ENCODE measurements around the gene EGR1. TPM values are rescaled to one million over a fixed set of nuclear protein-coding genes. Genes with fewer than 3 reads are reported as not detected.
A peak's percentile ranks its signal among the peaks of the same experiment; 100 is the strongest.

EGR1 gene
- total RNA-seq, 1 donor from 2014 or later = 64.4 TPM

DNA sequence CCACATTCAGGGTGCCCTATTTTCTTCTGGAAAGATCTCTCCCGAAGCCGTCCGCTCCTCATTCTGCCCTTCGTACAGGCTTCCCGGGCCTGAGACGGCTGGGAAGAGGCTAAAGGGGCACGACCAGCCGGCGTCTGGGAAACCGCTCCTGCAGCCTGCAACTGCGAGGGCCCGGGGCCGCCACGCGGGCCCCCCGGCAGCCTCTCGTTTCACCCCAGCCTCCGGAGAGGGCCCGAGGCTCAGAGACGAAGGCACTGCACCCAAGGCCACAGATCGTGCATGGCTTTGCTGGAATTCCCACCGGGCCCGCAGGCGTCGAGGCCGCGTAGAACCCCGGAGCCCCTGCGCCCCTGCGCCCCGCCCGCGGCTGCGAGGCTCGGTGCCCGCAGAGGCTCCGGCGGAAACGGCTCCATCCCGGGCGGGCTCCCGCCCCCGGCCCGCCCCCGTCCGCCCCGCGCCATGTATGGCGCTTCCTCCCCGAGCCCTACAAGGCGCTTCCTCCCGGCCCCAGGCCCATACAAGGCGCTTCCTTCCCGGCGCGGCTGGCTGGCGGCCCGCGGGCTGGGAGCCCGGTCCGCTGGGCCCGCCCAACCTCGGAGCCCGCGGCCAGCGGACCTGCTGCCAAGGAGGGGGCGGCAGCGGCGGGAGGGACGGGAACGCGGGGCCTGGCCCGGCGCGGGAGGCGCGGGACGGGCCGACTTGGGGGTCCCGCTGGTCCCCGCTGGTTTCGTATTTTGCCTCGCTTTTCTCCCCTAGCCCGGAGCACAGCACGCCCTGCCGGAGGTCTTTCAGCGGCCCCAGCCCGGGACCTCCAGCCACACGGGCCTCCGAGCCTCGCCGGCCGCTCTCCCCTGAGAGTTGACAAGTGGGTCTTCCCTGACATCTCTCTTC, 26.6 kb downstream of the EGR1 start:
- TF ChIP-seq, protein P1, sequence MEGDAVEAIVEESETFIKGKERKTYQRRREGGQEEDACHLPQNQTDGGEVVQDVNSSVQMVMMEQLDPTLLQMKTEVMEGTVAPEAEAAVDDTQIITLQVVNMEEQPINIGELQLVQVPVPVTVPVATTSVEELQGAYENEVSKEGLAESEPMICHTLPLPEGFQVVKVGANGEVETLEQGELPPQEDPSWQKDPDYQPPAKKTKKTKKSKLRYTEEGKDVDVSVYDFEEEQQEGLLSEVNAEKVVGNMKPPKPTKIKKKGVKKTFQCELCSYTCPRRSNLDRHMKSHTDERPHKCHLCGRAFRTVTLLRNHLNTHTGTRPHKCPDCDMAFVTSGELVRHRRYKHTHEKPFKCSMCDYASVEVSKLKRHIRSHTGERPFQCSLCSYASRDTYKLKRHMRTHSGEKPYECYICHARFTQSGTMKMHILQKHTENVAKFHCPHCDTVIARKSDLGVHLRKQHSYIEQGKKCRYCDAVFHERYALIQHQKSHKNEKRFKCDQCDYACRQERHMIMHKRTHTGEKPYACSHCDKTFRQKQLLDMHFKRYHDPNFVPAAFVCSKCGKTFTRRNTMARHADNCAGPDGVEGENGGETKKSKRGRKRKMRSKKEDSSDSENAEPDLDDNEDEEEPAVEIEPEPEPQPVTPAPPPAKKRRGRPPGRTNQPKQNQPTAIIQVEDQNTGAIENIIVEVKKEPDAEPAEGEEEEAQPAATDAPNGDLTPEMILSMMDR (conservative IDR thresholded peaks at IDR 0.05) = no peak
- DNase-seq (ENCODE audit: extremely low spot score, unreplicated experiment) = peak; percentile 81
- Mint-ChIP-seq H3K27me3 (peaks cover 8% of the 10 kb centered on the region), H3K4me1 (ENCODE audit: unreplicated experiment) (peaks cover 21% of the 10 kb centered on the region), H3K9me3 (no peaks in the 10 kb centered on the region), H3K4me3 (peak overlapping the region; percentile 94), H3K36me3 (no peaks in the 10 kb centered on the region), H3K27ac (peak overlapping the region; percentile 81)

DNA sequence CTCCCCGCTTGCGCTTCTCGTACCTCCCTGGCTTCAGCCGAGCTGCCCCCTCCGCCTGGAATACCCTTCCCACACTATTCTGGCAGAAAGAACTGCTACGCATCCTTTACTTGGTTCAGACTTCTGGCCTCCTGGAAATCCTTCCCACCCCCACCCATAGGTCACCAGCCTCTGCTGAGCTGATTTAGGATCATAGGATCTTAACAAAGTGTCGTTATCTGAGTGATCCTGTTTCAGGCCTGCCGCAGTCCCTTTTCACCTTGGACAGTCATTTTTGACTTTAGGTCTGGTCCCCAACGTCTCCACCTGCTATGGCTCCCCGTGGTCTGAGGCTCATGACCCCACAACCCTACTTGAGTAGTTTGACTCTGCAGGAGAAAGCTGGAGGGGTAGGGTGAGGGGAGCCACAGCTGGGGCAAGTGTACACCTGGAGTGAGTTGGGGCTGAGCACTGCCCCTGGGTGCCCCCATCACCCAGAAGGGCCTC, 27.3 kb downstream of the EGR1 start:
- no peaks in the 10 kb centered on the region for H3K9me3 Mint-ChIP-seq
- H3K4me3 Mint-ChIP-seq = peak overlapping the region; percentile 94
- peak overlapping the region; percentile 81 for H3K27ac Mint-ChIP-seq
- no peak for DNase-seq (ENCODE audit: extremely low spot score, unreplicated experiment)
- peaks cover 21% of the 10 kb centered on the region for H3K4me1 Mint-ChIP-seq (ENCODE audit: unreplicated experiment)
- H3K36me3 Mint-ChIP-seq = no peaks in the 10 kb centered on the region
- H3K27me3 Mint-ChIP-seq = peaks cover 8% of the 10 kb centered on the region
- TF ChIP-seq, protein P1 (conservative IDR thresholded peaks at IDR 0.05) = no peak

GRCh38 chr5:138495351-138495750, 30.1 kb downstream of the EGR1 start:
- DNase-seq (ENCODE audit: extremely low spot score, unreplicated experiment) = no peak
- peaks cover 8% of the 10 kb centered on the region for H3K27me3 Mint-ChIP-seq
- H3K9me3 Mint-ChIP-seq = no peaks in the 10 kb centered on the region
- TF ChIP-seq, protein P1 (conservative IDR thresholded peaks at IDR 0.05) = no peak
- peak overlapping the region; percentile 53 for H3K4me3 Mint-ChIP-seq
- peaks cover 17% of the 10 kb centered on the region for H3K4me1 Mint-ChIP-seq (ENCODE audit: unreplicated experiment)
- H3K36me3 Mint-ChIP-seq = no peaks in the 10 kb centered on the region
- H3K27ac Mint-ChIP-seq = peak overlapping the region; percentile 57

DNA sequence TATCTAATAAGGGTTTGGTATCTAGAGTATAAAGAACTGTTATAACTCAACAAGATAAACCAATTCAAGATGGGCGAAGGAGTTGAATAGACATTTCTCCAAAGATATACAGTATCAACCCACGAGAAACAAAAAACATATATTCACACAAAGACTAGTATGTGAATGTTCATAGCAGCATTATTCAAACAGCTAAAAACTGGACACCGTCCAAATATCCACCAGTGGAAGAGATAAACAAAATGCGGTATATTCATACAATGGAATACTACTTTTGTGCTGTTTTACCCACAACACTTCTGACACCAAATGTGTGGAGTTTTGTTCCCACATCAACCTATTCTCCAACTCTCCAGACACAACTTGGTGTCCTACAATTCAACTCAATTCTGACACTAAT, 33.1 kb downstream of the EGR1 start:
- H3K27me3 Mint-ChIP-seq = no peaks in the 10 kb centered on the region
- no peaks in the 10 kb centered on the region for H3K9me3 Mint-ChIP-seq
- H3K4me1 Mint-ChIP-seq (ENCODE audit: unreplicated experiment) = no peaks in the 10 kb centered on the region
- H3K36me3 Mint-ChIP-seq = no peaks in the 10 kb centered on the region
- TF ChIP-seq, protein P1 (conservative IDR thresholded peaks at IDR 0.05) = no peak
- H3K27ac Mint-ChIP-seq = no peak overlapping the region
- DNase-seq (ENCODE audit: extremely low spot score, unreplicated experiment) = no peak
- no peak overlapping the region for H3K4me3 Mint-ChIP-seq

- TF ChIP-seq, protein P1 (conservative IDR thresholded peaks at IDR 0.05) = no peak
- Mint-ChIP-seq H3K4me3 (no peak overlapping the region), H3K4me1 (ENCODE audit: unreplicated experiment) (peaks cover 6% of the 10 kb centered on the region), H3K27ac (no peak overlapping the region), H3K27me3 (no peaks in the 10 kb centered on the region), H3K9me3 (no peaks in the 10 kb centered on the region), H3K36me3 (no peaks in the 10 kb centered on the region)
- no peak for DNase-seq (ENCODE audit: extremely low spot score, unreplicated experiment)
These were observed 36.8 kb downstream of the EGR1 start for GRCh38 chr5:138502121-138502520.
